Activated CD4-positive, alpha-beta T cell treated with anti-CD3 and anti-CD28 coated beads, Interleukin-2, amount 50 U/mL, for 4 hours (primary cell): Measurements from ENCODE around the gene GPR4.
A peak's percentile ranks its signal among the peaks of the same experiment; 100 is the strongest.

Experiments
- DNase-seq, 2 experiments: peaks; one replicate each; pipeline ENCODE4 v3.0.0-alpha.2; 2020

Gene GPR4

GRCh38 chr19:45587873-45588272 is 14.1 kb downstream of the GPR4 start:
- DNase-seq, result no peak

- no peak for DNase-seq
These were observed 16.8 kb downstream of the GPR4 start for GRCh38 chr19:45585158-45585577.

GRCh38 chr19:45584332-45585157 is 17.5 kb downstream of the GPR4 start, which contains the start of gene OPA3:
Gene OPA3, minus strand, starts transcription at chr19:45584802. Its CDS starts 38 bp downstream, at chr19:45584764.
- peak; percentile 100 for DNase-seq

- DNase-seq, result no peak
These were observed 20.4 kb downstream of the GPR4 start for GRCh38 chr19:45581576-45581975.

- no peak for DNase-seq
These were observed 23.2 kb downstream of the GPR4 start for GRCh38 chr19:45578861-45579260.

- DNase-seq, result no peak
These were observed 24.7 kb downstream of the GPR4 start for GRCh38 chr19:45577111-45577905.

- no peak for DNase-seq
These were observed 25.3 kb downstream of the GPR4 start for GRCh38 chr19:45576682-45577081.

- no peak for DNase-seq
These were observed 26.8 kb downstream of the GPR4 start for GRCh38 chr19:45575216-45575615.

GRCh38 chr19:45574526-45574925 is 27.5 kb downstream of the GPR4 start:
- DNase-seq, result no peak

- no peak for DNase-seq
These were observed 30.4 kb downstream of the GPR4 start for GRCh38 chr19:45571457-45572220.

GRCh38 chr19:45569619-45570421 is 32.2 kb downstream of the GPR4 start:
- peak; percentile 37 to 38 for DNase-seq

- DNase-seq, result no peak
These were observed 33.3 kb downstream of the GPR4 start for GRCh38 chr19:45568732-45569131.

- DNase-seq, result no peak
These were observed 34.4 kb downstream of the GPR4 start for GRCh38 chr19:45567609-45568008.

- DNase-seq, result no peak
These were observed 37.8 kb downstream of the GPR4 start for GRCh38 chr19:45564131-45564780.

- DNase-seq, result no peak
These were observed 41.3 kb downstream of the GPR4 start for GRCh38 chr19:45560686-45561085.

GRCh38 chr19:45560038-45560437 is 42.0 kb downstream of the GPR4 start:
- DNase-seq, result no peak

- peak; percentile 57 to 60 for DNase-seq
These were observed 43.6 kb downstream of the GPR4 start for GRCh38 chr19:45558399-45558878.

- DNase-seq, result no peak
These were observed 45.2 kb downstream of the GPR4 start for GRCh38 chr19:45556835-45557234.

- DNase-seq, result no peak
These were observed 47.5 kb downstream of the GPR4 start for GRCh38 chr19:45554481-45554880.

- no peak for DNase-seq
These were observed 48.5 kb downstream of the GPR4 start for GRCh38 chr19:45553464-45553863.

GRCh38 chr19:45547965-45548609 is 53.9 kb downstream of the GPR4 start:
- no peak for DNase-seq
